Measurements from ENCODE around the gene KLHL26.
A peak's percentile ranks its signal among the peaks of the same experiment; 100 is the strongest.

The KLHL26 gene

GRCh38 chr19:18608102-18608804 lies 28.6 kb upstream of the KLHL26 start:
- Histone ChIP-seq H3K9ac (ENCODE audit: low read length in 5 of 5) (no peak overlapping the region), H3K27me3 (ENCODE audit: control insufficient read depth in 5 of 5, insufficient read depth in 4 of 5, low read length in 5 of 5) (peaks cover 72 to 88% (median 79%) of the 10 kb centered on the region in 5 donors), H3K27ac (ENCODE audit: low read depth, low read length) (no peak overlapping the region), H3K9me3 (ENCODE audit: control insufficient read depth in 5 of 5, low read length in 5 of 5) (no peaks in the 10 kb centered on the region), H3K4me3 (ENCODE audit: low read depth in 1 of 5, low read length in 5 of 5) (no peak overlapping the region), H3K4me1 (ENCODE audit: control insufficient read depth in 5 of 5, insufficient read depth in 5 of 5, low read length in 5 of 5) (peaks cover 0 to 43% (median 26%) of the 10 kb centered on the region in 5 donors), H3K36me3 (ENCODE audit: control insufficient read depth in 5 of 5, insufficient read depth in 5 of 5, low read length in 5 of 5) (no peaks in the 10 kb centered on the region)

- peaks cover 77 to 88% (median 83%) of the 10 kb centered on the region in 5 donors for H3K27me3 ChIP-seq (ENCODE audit: control insufficient read depth in 5 of 5, insufficient read depth in 4 of 5, low read length in 5 of 5)
- no peaks in the 10 kb centered on the region for H3K36me3 ChIP-seq (ENCODE audit: control insufficient read depth in 5 of 5, insufficient read depth in 5 of 5, low read length in 5 of 5)
- H3K4me1 ChIP-seq (ENCODE audit: control insufficient read depth in 5 of 5, insufficient read depth in 5 of 5, low read length in 5 of 5) = peaks cover 0 to 40% (median 22%) of the 10 kb centered on the region in 5 donors
- no peak overlapping the region for H3K27ac ChIP-seq (ENCODE audit: low read depth, low read length)
- no peak overlapping the region for H3K9ac ChIP-seq (ENCODE audit: low read length in 5 of 5)
- no peak overlapping the region for H3K4me3 ChIP-seq (ENCODE audit: low read depth in 1 of 5, low read length in 5 of 5)
- no peaks in the 10 kb centered on the region for H3K9me3 ChIP-seq (ENCODE audit: control insufficient read depth in 5 of 5, low read length in 5 of 5)
Measured at GRCh38 chr19:18608805-18609716, 27.8 kb upstream of the KLHL26 start.

GRCh38 chr19:18609717-18610051 lies 27.1 kb upstream of the KLHL26 start:
- no peaks in the 10 kb centered on the region for H3K36me3 ChIP-seq (ENCODE audit: control insufficient read depth in 5 of 5, insufficient read depth in 5 of 5, low read length in 5 of 5)
- H3K9ac ChIP-seq (ENCODE audit: low read length in 5 of 5) = no peak overlapping the region
- H3K27me3 ChIP-seq (ENCODE audit: control insufficient read depth in 5 of 5, insufficient read depth in 4 of 5, low read length in 5 of 5) = peaks cover 75 to 88% (median 83%) of the 10 kb centered on the region in 5 donors
- H3K4me3 ChIP-seq (ENCODE audit: low read depth in 1 of 5, low read length in 5 of 5) = no peak overlapping the region
- H3K9me3 ChIP-seq (ENCODE audit: control insufficient read depth in 5 of 5, low read length in 5 of 5) = no peaks in the 10 kb centered on the region
- H3K27ac ChIP-seq (ENCODE audit: low read depth, low read length) = no peak overlapping the region
- H3K4me1 ChIP-seq (ENCODE audit: control insufficient read depth in 5 of 5, insufficient read depth in 5 of 5, low read length in 5 of 5) = peaks cover 0 to 40% (median 22%) of the 10 kb centered on the region in 5 donors

GRCh38 chr19:18610245-18610555 lies 26.6 kb upstream of the KLHL26 start:
- Histone ChIP-seq H3K9me3 (ENCODE audit: control insufficient read depth in 5 of 5, low read length in 5 of 5) (no peaks in the 10 kb centered on the region), H3K27me3 (ENCODE audit: control insufficient read depth in 5 of 5, insufficient read depth in 4 of 5, low read length in 5 of 5) (peaks cover 70 to 88% (median 79%) of the 10 kb centered on the region in 5 donors), H3K27ac (ENCODE audit: low read depth, low read length) (no peak overlapping the region), H3K9ac (ENCODE audit: low read length in 5 of 5) (no peak overlapping the region), H3K4me3 (ENCODE audit: low read depth in 1 of 5, low read length in 5 of 5) (no peak overlapping the region), H3K4me1 (ENCODE audit: control insufficient read depth in 5 of 5, insufficient read depth in 5 of 5, low read length in 5 of 5) (peaks cover 0 to 40% (median 22%) of the 10 kb centered on the region in 5 donors), H3K36me3 (ENCODE audit: control insufficient read depth in 5 of 5, insufficient read depth in 5 of 5, low read length in 5 of 5) (no peaks in the 10 kb centered on the region)

- H3K4me1 ChIP-seq (ENCODE audit: control insufficient read depth in 5 of 5, insufficient read depth in 5 of 5, low read length in 5 of 5) = peaks cover 0 to 40% (median 22%) of the 10 kb centered on the region in 5 donors
- H3K9me3 ChIP-seq (ENCODE audit: control insufficient read depth in 5 of 5, low read length in 5 of 5) = no peaks in the 10 kb centered on the region
- H3K27ac ChIP-seq (ENCODE audit: low read depth, low read length) = no peak overlapping the region
- no peaks in the 10 kb centered on the region for H3K36me3 ChIP-seq (ENCODE audit: control insufficient read depth in 5 of 5, insufficient read depth in 5 of 5, low read length in 5 of 5)
- H3K4me3 ChIP-seq (ENCODE audit: low read depth in 1 of 5, low read length in 5 of 5) = peak overlapping the region in 1 of 5 donors; percentile 22
- H3K9ac ChIP-seq (ENCODE audit: low read length in 5 of 5) = no peak overlapping the region
- H3K27me3 ChIP-seq (ENCODE audit: control insufficient read depth in 5 of 5, insufficient read depth in 4 of 5, low read length in 5 of 5) = peaks cover 64 to 85% (median 76%) of the 10 kb centered on the region in 5 donors
Measured at GRCh38 chr19:18610556-18611326, 26.1 kb upstream of the KLHL26 start.

- Histone ChIP-seq H3K4me3 (ENCODE audit: low read depth in 1 of 5, low read length in 5 of 5) (peak overlapping the region in 2 of 5 donors; percentile 9 to 22), H3K4me1 (ENCODE audit: control insufficient read depth in 5 of 5, insufficient read depth in 5 of 5, low read length in 5 of 5) (peaks cover 0 to 40% (median 22%) of the 10 kb centered on the region in 5 donors), H3K9ac (ENCODE audit: low read length in 5 of 5) (no peak overlapping the region), H3K9me3 (ENCODE audit: control insufficient read depth in 5 of 5, low read length in 5 of 5) (no peaks in the 10 kb centered on the region), H3K27me3 (ENCODE audit: control insufficient read depth in 5 of 5, insufficient read depth in 4 of 5, low read length in 5 of 5) (peaks cover 59 to 83% (median 74%) of the 10 kb centered on the region in 5 donors), H3K36me3 (ENCODE audit: control insufficient read depth in 5 of 5, insufficient read depth in 5 of 5, low read length in 5 of 5) (no peaks in the 10 kb centered on the region), H3K27ac (ENCODE audit: low read depth, low read length) (no peak overlapping the region)
Measured at GRCh38 chr19:18611327-18612050, 25.3 kb upstream of the KLHL26 start.

- Histone ChIP-seq H3K27ac (ENCODE audit: low read depth, low read length) (no peak overlapping the region), H3K4me1 (ENCODE audit: control insufficient read depth in 5 of 5, insufficient read depth in 5 of 5, low read length in 5 of 5) (peaks cover 0 to 37% (median 19%) of the 10 kb centered on the region in 5 donors)
Measured at GRCh38 chr19:18612051-18612771, 24.6 kb upstream of the KLHL26 start.

GRCh38 chr19:18612772-18613588 lies 23.8 kb upstream of the KLHL26 start, which contains the start of gene TMEM59L:
Gene TMEM59L, plus strand, starts transcription at chr19:18612870. Its CDS starts 89 bp downstream, at chr19:18612959.
- Histone ChIP-seq H3K27me3 (ENCODE audit: control insufficient read depth in 5 of 5, insufficient read depth in 4 of 5, low read length in 5 of 5) (peaks cover 50 to 88% (median 78%) of the 10 kb centered on the region in 5 donors), H3K36me3 (ENCODE audit: control insufficient read depth in 5 of 5, insufficient read depth in 5 of 5, low read length in 5 of 5) (no peaks in the 10 kb centered on the region), H3K27ac (ENCODE audit: low read depth, low read length) (no peak within 1 kb of the TSS), H3K9me3 (ENCODE audit: control insufficient read depth in 5 of 5, low read length in 5 of 5) (no peaks in the 10 kb centered on the region), H3K4me3 (ENCODE audit: low read depth in 1 of 5, low read length in 5 of 5) (peak within 1 kb of the TSS in 3 of 5 donors; percentile 38 to 56 (median 40)), H3K4me1 (ENCODE audit: control insufficient read depth in 5 of 5, insufficient read depth in 5 of 5, low read length in 5 of 5) (peaks cover 0 to 30% (median 11%) of the 10 kb centered on the region in 5 donors), H3K9ac (ENCODE audit: low read length in 5 of 5) (no peak within 1 kb of the TSS)

More at GRCh38 chr19:18612051-18612771, 24.6 kb upstream of the KLHL26 start:
- H3K36me3 ChIP-seq (ENCODE audit: control insufficient read depth in 5 of 5, insufficient read depth in 5 of 5, low read length in 5 of 5) = no peaks in the 10 kb centered on the region
- no peak overlapping the region for H3K9ac ChIP-seq (ENCODE audit: low read length in 5 of 5)
- H3K9me3 ChIP-seq (ENCODE audit: control insufficient read depth in 5 of 5, low read length in 5 of 5) = no peaks in the 10 kb centered on the region
- peak overlapping the region in 3 of 5 donors; percentile 38 to 56 (median 40) for H3K4me3 ChIP-seq (ENCODE audit: low read depth in 1 of 5, low read length in 5 of 5)
- peaks cover 57 to 88% (median 79%) of the 10 kb centered on the region in 5 donors for H3K27me3 ChIP-seq (ENCODE audit: control insufficient read depth in 5 of 5, insufficient read depth in 4 of 5, low read length in 5 of 5)
